Activated gamma-delta T cell (primary cell): ENCODE measurements around the gene TXNRD2.
"Not testable (repeated sequence)": the region's sequence is repeated elsewhere in the genome, so short reads cannot be mapped to it uniquely, and the experiment has no call there.

ENCODE experiments used
- DNase-seq: peaks from one replicate; lab custom pipeline; 2025; lab: John Stamatoyannopoulos, UW

TXNRD2 gene

GRCh38 chr22:19888131-19888746 is 53.4 kb downstream of the TXNRD2 start:
- no peak for DNase-seq

GRCh38 chr22:19887256-19887985 is 54.2 kb downstream of the TXNRD2 start:
- DNase-seq = no peak

- DNase-seq = no peak
These were observed 54.9 kb downstream of the TXNRD2 start for GRCh38 chr22:19886605-19887255.

DNA sequence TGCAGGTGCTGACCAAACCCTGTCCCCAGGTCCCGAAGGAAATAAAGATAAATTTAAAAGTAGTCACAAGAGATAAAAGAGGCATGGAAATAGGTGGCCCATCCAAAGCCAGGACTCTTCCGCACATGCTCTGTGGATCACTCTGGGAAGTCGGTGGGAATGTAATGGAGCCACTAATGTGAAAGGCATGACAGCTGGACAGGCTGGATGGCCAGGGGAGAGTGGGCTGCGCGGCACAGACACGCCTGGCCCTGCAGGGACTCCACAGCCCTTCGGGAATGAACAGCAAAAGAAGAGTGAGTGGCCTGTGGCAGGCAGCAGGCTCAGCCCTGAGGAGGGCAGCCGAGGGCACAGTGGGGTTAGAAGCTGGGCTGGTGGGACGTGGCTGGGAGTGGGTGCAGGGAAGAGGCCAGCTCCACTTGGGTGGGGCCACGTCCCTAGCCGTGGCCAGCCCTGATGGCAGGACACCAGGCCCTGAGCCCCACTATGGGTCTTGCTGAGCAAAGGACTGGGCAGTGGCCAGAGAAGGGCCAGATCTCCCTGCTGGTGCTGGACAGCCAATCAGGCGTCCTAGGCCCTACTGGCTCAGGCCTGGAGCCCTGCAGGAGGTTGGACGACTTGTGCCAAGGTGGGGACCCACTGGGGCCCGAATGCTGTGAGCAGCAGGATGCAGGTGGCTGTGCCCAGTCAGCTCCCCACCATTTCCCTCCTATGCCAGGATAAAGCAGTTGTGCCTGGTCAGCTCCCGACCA is 55.6 kb downstream of the TXNRD2 start:
- DNase-seq = no peak

DNA sequence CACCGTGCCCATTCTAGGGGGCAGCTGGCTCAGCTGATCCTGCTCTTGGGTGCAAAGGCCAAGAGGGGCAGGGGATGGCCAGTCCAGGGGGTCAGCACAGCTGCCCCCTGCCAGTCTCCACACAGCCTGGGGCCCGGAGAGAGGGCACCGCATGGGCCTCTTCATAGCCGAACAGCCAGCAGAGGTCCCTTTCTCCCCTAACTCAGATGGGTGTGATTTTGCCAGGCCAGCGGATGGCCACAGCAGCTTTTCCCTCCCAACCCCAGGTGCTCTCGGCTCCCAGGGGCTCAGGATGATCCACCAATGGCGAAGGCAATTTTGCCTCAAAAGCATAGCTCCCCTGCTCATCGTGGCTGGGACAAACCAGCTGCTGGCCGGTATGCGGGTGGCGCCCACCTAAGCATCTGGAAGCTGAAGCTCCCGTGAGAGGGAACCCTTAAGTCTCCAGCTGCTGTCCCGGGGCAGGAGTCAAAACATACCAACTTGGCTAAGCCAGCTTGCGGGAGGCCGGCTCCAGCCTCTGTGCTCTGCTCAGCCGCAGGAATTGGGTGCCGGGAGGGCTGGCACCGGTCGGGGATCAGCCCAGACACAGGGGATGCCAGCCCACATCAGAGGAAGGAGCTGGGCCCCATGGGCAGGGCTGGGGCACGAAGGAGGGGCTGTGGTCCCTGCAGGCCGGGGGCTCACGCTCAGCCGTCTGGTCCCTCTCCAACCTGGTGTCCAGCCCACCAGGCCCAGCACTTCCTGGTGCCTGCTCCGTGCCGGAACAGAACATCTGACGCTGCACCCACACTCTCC is 56.5 kb downstream of the TXNRD2 start:
- no peak for DNase-seq

- DNase-seq = no peak
These were observed 57.3 kb downstream of the TXNRD2 start for GRCh38 chr22:19884161-19884953.

DNA sequence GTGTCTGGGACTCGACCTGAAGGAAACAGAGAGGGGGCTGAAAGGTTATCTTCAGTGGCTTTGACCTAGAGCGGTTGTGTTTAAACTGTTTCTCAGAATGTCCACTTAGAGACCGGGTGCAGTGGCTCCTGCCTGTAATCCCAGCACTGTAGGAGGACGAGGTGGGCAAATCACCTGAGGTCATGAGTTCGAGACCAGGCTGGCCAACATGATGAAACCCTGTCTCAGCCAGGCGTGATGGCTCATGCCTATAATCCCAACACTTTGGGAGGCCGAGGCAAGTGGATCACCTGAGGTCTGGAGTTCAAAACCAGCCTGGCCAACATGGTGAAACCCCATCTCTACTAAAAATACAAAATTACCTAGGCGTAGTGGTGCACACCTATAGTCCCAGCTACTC is 58.2 kb downstream of the TXNRD2 start:
- not testable (repeated sequence) for DNase-seq

GRCh38 chr22:19882446-19883381 is 58.9 kb downstream of the TXNRD2 start:
- DNase-seq = no peak

GRCh38 chr22:19880786-19881569 is 60.6 kb downstream of the TXNRD2 start:
- no peak for DNase-seq

DNA sequence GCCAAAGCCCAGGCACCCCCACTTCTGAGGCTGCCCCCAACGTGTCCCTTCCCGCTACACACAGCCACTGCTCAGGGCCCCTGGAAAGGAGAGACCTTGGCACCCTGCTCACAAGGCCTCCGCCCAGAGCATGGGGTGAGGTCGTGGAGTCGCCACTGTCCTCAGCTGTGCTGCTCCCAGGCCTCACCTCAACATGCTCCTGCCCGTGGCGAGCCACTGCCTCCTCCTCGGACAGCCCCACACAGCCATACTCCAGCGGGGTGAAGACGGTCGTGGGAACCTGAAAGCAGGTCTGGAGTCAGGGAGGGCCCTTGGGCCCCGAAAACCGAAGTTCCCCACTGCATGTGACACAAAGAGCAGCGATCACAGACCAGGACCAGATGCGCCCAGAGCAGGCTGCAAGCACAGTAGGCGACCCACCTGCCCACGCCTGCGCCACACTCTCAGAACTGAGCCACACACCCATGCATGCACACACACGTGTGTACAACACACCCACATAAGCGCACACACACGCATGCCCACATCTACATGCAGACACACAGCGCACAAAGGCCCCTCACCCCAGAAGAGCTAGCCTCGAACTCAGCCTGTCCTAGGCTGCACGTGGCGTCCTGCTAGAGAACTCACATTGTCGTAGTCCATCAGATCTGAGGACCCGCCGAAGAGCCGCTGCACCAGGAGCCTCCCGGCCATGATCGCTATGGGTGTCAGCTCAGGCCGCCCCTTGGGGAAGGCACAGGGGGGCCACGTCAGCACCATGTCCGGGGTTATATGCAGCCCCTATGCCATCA is 61.4 kb downstream of the TXNRD2 start:
- no peak for DNase-seq

GRCh38 chr22:19879643-19879991 is 62.0 kb downstream of the TXNRD2 start:
- no peak for DNase-seq

DNA sequence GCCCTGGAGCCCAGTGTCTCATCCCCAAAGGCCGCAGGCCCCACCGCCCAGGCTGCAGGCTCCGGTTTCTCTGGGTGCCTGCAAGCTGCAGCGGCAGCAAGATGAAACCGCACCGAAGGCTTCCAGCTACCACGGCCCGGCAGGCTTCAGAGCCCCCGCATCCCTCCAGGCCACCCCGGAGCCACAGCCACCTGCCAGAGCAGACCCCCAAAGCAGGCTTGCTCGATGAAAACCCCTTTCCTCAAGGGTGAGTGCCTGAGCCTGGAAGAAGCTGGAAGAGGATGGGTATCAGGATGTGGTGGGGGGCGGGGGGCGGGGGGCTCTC is 62.4 kb downstream of the TXNRD2 start:
- DNase-seq = no peak

DNA sequence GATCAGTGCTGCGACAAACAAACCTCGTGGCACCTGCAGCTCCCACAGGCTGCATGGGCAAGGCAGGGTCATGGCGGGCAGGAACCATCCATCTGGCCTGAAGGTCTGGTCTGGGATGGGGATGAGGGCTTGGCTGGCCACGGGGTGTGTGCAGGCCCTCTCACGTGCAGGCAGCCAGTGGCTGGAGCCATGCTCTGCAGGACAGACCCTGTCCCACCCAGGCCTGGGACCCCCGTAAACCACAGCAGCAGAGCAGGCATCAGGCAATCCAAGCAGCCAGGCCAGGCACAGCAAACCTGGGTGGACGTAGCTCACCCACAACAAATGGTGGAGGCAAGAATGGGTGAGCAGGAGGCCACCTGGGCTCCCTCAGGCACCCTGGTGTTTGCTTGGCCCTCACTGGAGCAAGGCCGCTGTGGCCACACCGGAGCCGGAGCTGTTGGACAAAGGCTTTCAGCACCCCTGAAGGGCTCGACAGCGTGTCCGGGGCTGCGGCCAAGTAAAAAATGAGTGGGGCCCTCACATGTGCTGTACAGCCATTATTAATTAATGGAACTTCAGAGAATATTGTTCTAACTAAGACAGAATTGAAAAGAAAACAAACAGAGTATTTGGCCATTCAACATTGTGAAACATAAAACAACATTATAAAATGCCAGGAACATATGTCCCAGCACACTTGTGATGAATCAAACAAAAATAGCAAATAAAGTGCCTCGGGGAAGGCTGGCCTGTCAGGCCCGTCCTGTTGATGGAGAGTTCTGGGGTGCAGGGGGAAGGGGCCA is 63.0 kb downstream of the TXNRD2 start:
- DNase-seq = no peak

GRCh38 chr22:19877626-19878339 is 63.8 kb downstream of the TXNRD2 start:
- DNase-seq = no peak

DNA sequence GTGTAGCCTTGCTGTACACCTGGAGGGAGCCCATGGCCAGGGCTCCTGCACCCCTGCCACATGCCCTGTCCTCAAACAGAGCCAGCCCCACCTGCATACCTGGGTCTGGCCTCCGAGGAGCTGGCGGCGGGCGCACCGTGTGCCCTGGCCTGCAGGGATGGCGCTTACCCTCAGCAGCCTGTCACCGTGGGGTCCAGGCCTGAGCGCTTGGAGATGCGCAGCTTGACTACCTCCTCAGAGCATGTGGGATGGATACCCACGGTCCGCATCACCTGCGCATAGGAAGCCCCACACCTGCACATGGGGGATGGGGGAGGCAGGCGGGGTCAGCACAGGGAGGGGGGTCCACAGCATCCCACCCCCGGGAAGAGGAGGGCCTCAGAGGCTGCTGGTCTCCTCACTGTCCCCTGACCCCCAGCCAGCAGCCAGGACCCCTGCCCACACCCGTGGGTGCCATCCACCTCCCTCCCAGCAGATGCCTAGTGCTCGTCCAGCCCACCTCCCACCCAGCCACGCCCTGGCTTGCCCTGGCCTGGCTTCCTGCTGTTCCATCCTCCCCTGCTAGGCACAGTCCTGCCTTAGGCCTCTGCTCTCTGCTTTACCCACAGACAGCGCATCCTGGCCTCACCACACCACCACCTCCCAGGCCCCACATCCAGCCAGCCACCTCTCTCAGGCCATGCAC is 64.5 kb downstream of the TXNRD2 start:
- no peak for DNase-seq

- DNase-seq = no peak
These were observed 65.2 kb downstream of the TXNRD2 start for GRCh38 chr22:19876314-19876940.
